Measurements from ENCODE around the gene CYP26A1. TPM values are rescaled to one million over a fixed set of nuclear protein-coding genes. Genes with fewer than 3 reads are reported as not detected.

The CYP26A1 gene
- total RNA-seq, 1 donor from 2014 or later = not detected

- Histone ChIP-seq H3K36me3 (no peaks in the 10 kb centered on the region), H3K27me3 (no peaks in the 10 kb centered on the region), H3K27ac (no peak overlapping the region), H3K4me1 (no peaks in the 10 kb centered on the region), H3K9me3 (no peaks in the 10 kb centered on the region), H3K4me3 (no peak overlapping the region)
- TF ChIP-seq, protein P1, sequence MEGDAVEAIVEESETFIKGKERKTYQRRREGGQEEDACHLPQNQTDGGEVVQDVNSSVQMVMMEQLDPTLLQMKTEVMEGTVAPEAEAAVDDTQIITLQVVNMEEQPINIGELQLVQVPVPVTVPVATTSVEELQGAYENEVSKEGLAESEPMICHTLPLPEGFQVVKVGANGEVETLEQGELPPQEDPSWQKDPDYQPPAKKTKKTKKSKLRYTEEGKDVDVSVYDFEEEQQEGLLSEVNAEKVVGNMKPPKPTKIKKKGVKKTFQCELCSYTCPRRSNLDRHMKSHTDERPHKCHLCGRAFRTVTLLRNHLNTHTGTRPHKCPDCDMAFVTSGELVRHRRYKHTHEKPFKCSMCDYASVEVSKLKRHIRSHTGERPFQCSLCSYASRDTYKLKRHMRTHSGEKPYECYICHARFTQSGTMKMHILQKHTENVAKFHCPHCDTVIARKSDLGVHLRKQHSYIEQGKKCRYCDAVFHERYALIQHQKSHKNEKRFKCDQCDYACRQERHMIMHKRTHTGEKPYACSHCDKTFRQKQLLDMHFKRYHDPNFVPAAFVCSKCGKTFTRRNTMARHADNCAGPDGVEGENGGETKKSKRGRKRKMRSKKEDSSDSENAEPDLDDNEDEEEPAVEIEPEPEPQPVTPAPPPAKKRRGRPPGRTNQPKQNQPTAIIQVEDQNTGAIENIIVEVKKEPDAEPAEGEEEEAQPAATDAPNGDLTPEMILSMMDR (IDR thresholded peaks at IDR 0.05) = no peak
- no peak for ATAC-seq
- intact Hi-C loops (cut with DNase I) = no loop called here
- no peak for DNase-seq
These were observed 14.2 kb downstream of the CYP26A1 start for GRCh38 chr10:93087846-93088245.

GRCh38 chr10:93088466-93088865 lies 14.8 kb downstream of the CYP26A1 start:
- intact Hi-C loops (cut with DNase I) = no loop called here
- Histone ChIP-seq H3K9me3 (no peaks in the 10 kb centered on the region), H3K4me1 (no peaks in the 10 kb centered on the region), H3K27me3 (no peaks in the 10 kb centered on the region), H3K27ac (no peak overlapping the region), H3K36me3 (no peaks in the 10 kb centered on the region), H3K4me3 (no peak overlapping the region)
- ATAC-seq = no peak
- DNase-seq = no peak
- TF ChIP-seq, protein P1 (IDR thresholded peaks at IDR 0.05) = no peak

GRCh38 chr10:93090619-93091018 lies 16.9 kb downstream of the CYP26A1 start:
- Histone ChIP-seq H3K36me3 (no peaks in the 10 kb centered on the region), H3K9me3 (no peaks in the 10 kb centered on the region), H3K4me3 (no peak overlapping the region), H3K27ac (no peak overlapping the region), H3K4me1 (no peaks in the 10 kb centered on the region), H3K27me3 (no peaks in the 10 kb centered on the region)
- TF ChIP-seq, protein P1 (IDR thresholded peaks at IDR 0.05) = no peak
- DNase-seq (no peak), ATAC-seq (no peak)
- intact Hi-C loops (cut with DNase I) = no loop called here

DNA sequence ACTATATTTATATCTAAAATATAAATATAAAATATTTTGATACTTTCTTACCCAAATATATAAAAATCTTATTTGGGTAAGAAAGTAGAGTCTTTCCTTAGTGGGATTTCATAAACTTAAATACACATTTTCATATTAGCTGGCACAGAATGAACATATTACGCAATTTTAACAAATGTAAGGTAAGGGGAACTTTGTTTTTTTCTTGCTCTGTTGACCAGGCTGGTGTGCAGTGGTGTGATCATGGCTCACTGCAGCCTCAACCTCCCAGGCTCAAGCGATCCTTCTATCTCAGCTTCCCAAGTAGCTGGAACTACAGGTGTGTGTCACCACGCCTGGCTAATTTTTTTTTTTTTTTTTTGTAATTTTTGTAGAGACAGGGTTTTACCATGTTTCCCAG lies 18.3 kb downstream of the CYP26A1 start:
- DNase-seq = no peak
- no peak overlapping the region for H3K4me3 ChIP-seq
- no peak overlapping the region for H3K27ac ChIP-seq
- H3K4me1 ChIP-seq = no peaks in the 10 kb centered on the region
- TF ChIP-seq, protein P1 (IDR thresholded peaks at IDR 0.05) = no peak
- ATAC-seq = no peak
- H3K27me3 ChIP-seq = no peaks in the 10 kb centered on the region
- intact Hi-C loops (cut with DNase I) = no loop called here
- no peaks in the 10 kb centered on the region for H3K36me3 ChIP-seq
- no peaks in the 10 kb centered on the region for H3K9me3 ChIP-seq

GRCh38 chr10:93095225-93095624 lies 21.5 kb downstream of the CYP26A1 start:
- Histone ChIP-seq H3K4me3 (no peak overlapping the region), H3K4me1 (no peaks in the 10 kb centered on the region), H3K9me3 (no peaks in the 10 kb centered on the region), H3K27me3 (no peaks in the 10 kb centered on the region), H3K36me3 (no peaks in the 10 kb centered on the region), H3K27ac (no peak overlapping the region)
- TF ChIP-seq, protein P1 (IDR thresholded peaks at IDR 0.05) = no peak
- intact Hi-C loops (cut with DNase I) = no loop called here
- DNase-seq = no peak
- ATAC-seq = no peak

GRCh38 chr10:93096901-93097300 lies 23.2 kb downstream of the CYP26A1 start:
- H3K27me3 ChIP-seq = no peaks in the 10 kb centered on the region
- H3K27ac ChIP-seq = no peak overlapping the region
- ATAC-seq (no peak), DNase-seq (no peak)
- H3K36me3 ChIP-seq = no peaks in the 10 kb centered on the region
- no peaks in the 10 kb centered on the region for H3K9me3 ChIP-seq
- H3K4me3 ChIP-seq = no peak overlapping the region
- TF ChIP-seq, protein P1 (IDR thresholded peaks at IDR 0.05) = no peak
- no peaks in the 10 kb centered on the region for H3K4me1 ChIP-seq
- intact Hi-C loops (cut with DNase I) = no loop called here
